Brain microvascular endothelial cell (primary cell): ENCODE measurements around the gene FMN2.

Source experiments
- DNase-seq: peaks from one replicate; pipeline ENCODE4 v3.0.0-alpha.2; 2020
- H3K27ac ChIP-seq: fragments of 250-450 bp; sonication (Bioruptor Pico); 2 replicates; pipeline ENCODE4 v1.5.1; 2020; ENCODE audit warnings: mild to moderate bottlenecking, moderate library complexity
- H3K27me3 ChIP-seq: fragments of 250-450 bp; sonication (Bioruptor Pico); replicated peaks from 2 replicates; pipeline ENCODE4 v1.5.1; 2020; ENCODE audit warnings: mild to moderate bottlenecking
- H3K36me3 ChIP-seq: fragments of 250-450 bp; sonication (Bioruptor Pico); replicated peaks from 2 replicates; pipeline ENCODE4 v1.5.1; 2020; ENCODE audit warnings: mild to moderate bottlenecking
- H3K4me3 ChIP-seq: 2 replicates; pipeline ENCODE4 v1.5.1; 2011; ENCODE audit warnings: low read depth, mild to moderate bottlenecking, control low read depth, low read length, moderate library complexity
- in situ Hi-C: cut with HindIII; loops from 2 replicates; pipeline ENCODE4 v1.10.0; 2017; ENCODE audit warnings: low sequenced_read_pairs, low pct_ligation_motif_present
- TF ChIP-seq, protein P1 (sequence below): IDR thresholded peaks from 2 replicates; pipeline ENCODE4 v1.5.1; 2011; ENCODE audit warnings: low read depth, mild to moderate bottlenecking, moderate library complexity, low read length, control low read depth, inconsistent platforms; ENCODE audit errors: missing control alignments

The FMN2 gene

DNA sequence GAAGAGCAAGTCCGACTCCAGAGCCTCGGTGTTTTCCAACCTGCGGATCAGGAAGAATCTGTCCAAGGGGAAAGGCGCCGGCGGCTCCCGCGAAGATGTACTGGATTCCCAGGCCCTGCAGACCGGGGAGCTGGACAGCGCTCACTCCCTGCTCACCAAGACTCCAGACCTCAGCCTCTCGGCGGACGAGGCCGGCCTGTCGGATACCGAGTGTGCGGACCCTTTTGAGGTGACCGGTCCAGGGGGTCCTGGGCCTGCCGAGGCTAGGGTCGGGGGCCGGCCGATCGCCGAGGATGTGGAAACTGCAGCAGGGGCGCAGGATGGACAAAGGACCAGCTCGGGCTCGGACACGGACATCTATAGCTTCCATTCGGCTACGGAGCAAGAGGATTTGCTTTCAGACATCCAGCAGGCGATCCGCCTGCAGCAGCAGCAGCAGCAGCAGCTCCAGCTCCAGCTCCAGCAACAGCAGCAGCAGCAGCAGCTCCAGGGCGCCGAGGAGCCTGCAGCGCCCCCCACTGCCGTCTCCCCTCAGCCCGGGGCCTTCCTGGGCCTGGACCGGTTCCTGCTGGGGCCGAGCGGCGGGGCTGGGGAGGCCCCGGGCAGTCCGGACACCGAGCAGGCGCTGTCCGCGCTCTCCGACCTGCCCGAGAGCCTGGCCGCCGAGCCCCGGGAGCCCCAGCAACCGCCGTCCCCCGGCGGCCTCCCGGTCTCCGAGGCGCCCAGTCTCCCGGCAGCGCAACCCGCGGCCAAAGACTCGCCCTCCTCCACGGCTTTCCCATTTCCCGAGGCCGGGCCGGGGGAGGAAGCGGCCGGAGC is 827 bp downstream of the FMN2 start:
- peak overlapping the region; percentile 75 for H3K4me3 ChIP-seq
- no peaks in the 10 kb centered on the region for H3K36me3 ChIP-seq
- peak overlapping the region; percentile 3 for H3K27ac ChIP-seq
- H3K27me3 ChIP-seq, result no peaks in the 10 kb centered on the region
- in situ Hi-C loops, result no loop called here
- TF ChIP-seq, protein P1, sequence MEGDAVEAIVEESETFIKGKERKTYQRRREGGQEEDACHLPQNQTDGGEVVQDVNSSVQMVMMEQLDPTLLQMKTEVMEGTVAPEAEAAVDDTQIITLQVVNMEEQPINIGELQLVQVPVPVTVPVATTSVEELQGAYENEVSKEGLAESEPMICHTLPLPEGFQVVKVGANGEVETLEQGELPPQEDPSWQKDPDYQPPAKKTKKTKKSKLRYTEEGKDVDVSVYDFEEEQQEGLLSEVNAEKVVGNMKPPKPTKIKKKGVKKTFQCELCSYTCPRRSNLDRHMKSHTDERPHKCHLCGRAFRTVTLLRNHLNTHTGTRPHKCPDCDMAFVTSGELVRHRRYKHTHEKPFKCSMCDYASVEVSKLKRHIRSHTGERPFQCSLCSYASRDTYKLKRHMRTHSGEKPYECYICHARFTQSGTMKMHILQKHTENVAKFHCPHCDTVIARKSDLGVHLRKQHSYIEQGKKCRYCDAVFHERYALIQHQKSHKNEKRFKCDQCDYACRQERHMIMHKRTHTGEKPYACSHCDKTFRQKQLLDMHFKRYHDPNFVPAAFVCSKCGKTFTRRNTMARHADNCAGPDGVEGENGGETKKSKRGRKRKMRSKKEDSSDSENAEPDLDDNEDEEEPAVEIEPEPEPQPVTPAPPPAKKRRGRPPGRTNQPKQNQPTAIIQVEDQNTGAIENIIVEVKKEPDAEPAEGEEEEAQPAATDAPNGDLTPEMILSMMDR, result peak; percentile 57
- DNase-seq, result peak; percentile 57

- DNase-seq, result peak; percentile 25
- Histone ChIP-seq H3K27me3 (no peaks in the 10 kb centered on the region), H3K36me3 (no peaks in the 10 kb centered on the region), H3K4me3 (peak overlapping the region; percentile 75), H3K27ac (peak overlapping the region; percentile 3)
- TF ChIP-seq, protein P1, result no peak
- in situ Hi-C loops, result no loop called here
These were observed 1.7 kb downstream of the FMN2 start for GRCh38 chr1:240093120-240093961.

GRCh38 chr1:240094041-240094722 is 2.5 kb downstream of the FMN2 start:
- H3K36me3 ChIP-seq, result no peaks in the 10 kb centered on the region
- TF ChIP-seq, protein P1, result no peak
- in situ Hi-C loops, result no loop called here
- peak overlapping the region; percentile 75 for H3K4me3 ChIP-seq
- no peak overlapping the region for H3K27ac ChIP-seq
- DNase-seq, result no peak
- H3K27me3 ChIP-seq, result no peaks in the 10 kb centered on the region

DNA sequence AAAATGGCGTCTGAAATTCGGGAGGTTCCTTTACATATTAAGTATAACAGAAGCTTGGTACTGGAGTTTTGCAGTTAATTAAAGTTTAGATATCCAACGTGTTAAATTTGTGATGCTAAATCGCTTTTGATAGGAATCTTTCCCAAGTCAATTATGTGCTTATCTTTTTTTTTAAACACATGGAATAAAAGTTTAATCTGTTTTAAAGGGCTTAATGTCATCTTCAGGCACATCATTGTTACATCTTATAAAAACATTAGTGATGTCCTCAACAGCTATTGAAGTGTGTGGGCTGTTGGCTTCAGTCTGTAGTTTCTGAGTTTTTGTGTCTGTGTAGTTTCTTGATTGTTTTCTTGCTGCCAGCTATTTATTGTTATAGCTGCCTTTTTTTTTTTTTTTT is 5.3 kb downstream of the FMN2 start:
- Histone ChIP-seq H3K27ac (no peak overlapping the region), H3K36me3 (no peaks in the 10 kb centered on the region), H3K27me3 (no peaks in the 10 kb centered on the region), H3K4me3 (no peak overlapping the region)
- DNase-seq, result no peak
- TF ChIP-seq, protein P1, result no peak
- in situ Hi-C loops, result no loop called here

- H3K27me3 ChIP-seq, result no peaks in the 10 kb centered on the region
- no peak overlapping the region for H3K4me3 ChIP-seq
- TF ChIP-seq, protein P1, result no peak
- no peaks in the 10 kb centered on the region for H3K36me3 ChIP-seq
- in situ Hi-C loops, result no loop called here
- DNase-seq, result no peak
- H3K27ac ChIP-seq, result no peak overlapping the region
These were observed 6.9 kb downstream of the FMN2 start for GRCh38 chr1:240098534-240098933.
